DMS153 (cell line): ENCODE measurements around the gene ST3GAL3.

Experiments
- DNase-seq: peaks from one replicate; lab custom pipeline; 2025; lab: John Stamatoyannopoulos, UW

Gene ST3GAL3

GRCh38 chr1:43851561-43852338 lies 144.4 kb downstream of the ST3GAL3 start:
- DNase-seq: no peak

- peak; percentile 85 for DNase-seq
Measured at GRCh38 chr1:43853161-43853921, 146.0 kb downstream of the ST3GAL3 start.

- DNase-seq: no peak
Measured at GRCh38 chr1:43854473-43854872, 147.1 kb downstream of the ST3GAL3 start.

GRCh38 chr1:43856188-43856587 lies 148.9 kb downstream of the ST3GAL3 start:
- no peak for DNase-seq

- DNase-seq: no peak
Measured at GRCh38 chr1:43857163-43857562, 149.8 kb downstream of the ST3GAL3 start.

GRCh38 chr1:43858324-43858723 lies 151.0 kb downstream of the ST3GAL3 start:
- no peak for DNase-seq

- DNase-seq: no peak
Measured at GRCh38 chr1:43861337-43861736, 154.0 kb downstream of the ST3GAL3 start.

- no peak for DNase-seq
Measured at GRCh38 chr1:43861988-43862735, 154.8 kb downstream of the ST3GAL3 start.

GRCh38 chr1:43864111-43865045 lies 157.0 kb downstream of the ST3GAL3 start:
- no peak for DNase-seq

GRCh38 chr1:43866201-43866600 lies 158.9 kb downstream of the ST3GAL3 start:
- no peak for DNase-seq

- no peak for DNase-seq
Measured at GRCh38 chr1:43867976-43868740, 160.8 kb downstream of the ST3GAL3 start.

- no peak for DNase-seq
Measured at GRCh38 chr1:43868741-43869067, 161.4 kb downstream of the ST3GAL3 start.

- DNase-seq: no peak
Measured at GRCh38 chr1:43870306-43870705, 163.0 kb downstream of the ST3GAL3 start.

GRCh38 chr1:43871181-43871910 lies 164.0 kb downstream of the ST3GAL3 start:
- no peak for DNase-seq

- DNase-seq: no peak
Measured at GRCh38 chr1:43872280-43872679, 164.9 kb downstream of the ST3GAL3 start.

- DNase-seq: no peak
Measured at GRCh38 chr1:43873851-43874250, 166.5 kb downstream of the ST3GAL3 start.

- DNase-seq: no peak
Measured at GRCh38 chr1:43874716-43875115, 167.4 kb downstream of the ST3GAL3 start.

- DNase-seq: no peak
Measured at GRCh38 chr1:43875331-43875730, 168.0 kb downstream of the ST3GAL3 start.

GRCh38 chr1:43877101-43877500 lies 169.8 kb downstream of the ST3GAL3 start:
- DNase-seq: no peak

GRCh38 chr1:43878440-43878839 lies 171.1 kb downstream of the ST3GAL3 start:
- no peak for DNase-seq
